AG04449 (cell line): ENCODE data around the gene OR6X1.

ENCODE experiments used
- CTCF ChIA-PET: fragments of 350-600 bp; formaldehyde crosslinking; extraction: SDS; loops from one replicate; lab custom pipeline; 2021; ENCODE audit warnings: antibody characterized with exemption; lab: Yijun Ruan, JAX
- POLR2A ChIA-PET: fragments of 400-600, 350-600 bp; formaldehyde crosslinking; extraction: SDS; loops from one replicate; lab custom pipeline; 2020; ENCODE audit warnings: antibody characterized with exemption, inconsistent platforms; lab: Yijun Ruan, JAX
- DNase-seq: peaks from one replicate; pipeline ENCODE4 v3.0.0-alpha.2; 2010; ENCODE audit warnings: low read depth, low spot score
- H3K4me3 ChIP-seq: 2 replicates; pipeline ENCODE4 v1.5.1; 2011; ENCODE audit warnings: low read depth, mild to moderate bottlenecking, control low read depth, low read length
- CTCF ChIP-seq: IDR thresholded peaks from one replicate; pipeline ENCODE4 v1.5.1; 2011; ENCODE audit warnings: mild to moderate bottlenecking, moderate library complexity, low read length, control low read depth, inconsistent platforms; ENCODE audit not compliant: insufficient read depth; ENCODE audit errors: missing control alignments

OR6X1 gene

GRCh38 chr11:123738374-123738773 is 15.9 kb downstream of the OR6X1 start:
- ChIA-PET POLR2A (no interaction called here), CTCF (interaction anchor here (1.3 to 2.7 kb wide), 2 partner anchors 28 to 30 kb away, joined by 4 to 9 read pairs; no protein-coding TSS in a partner anchor)
- no peak for TF ChIP-seq CTCF

GRCh38 chr11:123736769-123737168 is 17.5 kb downstream of the OR6X1 start:
- no peak for DNase-seq
- H3K4me3 ChIP-seq, result no peak overlapping the region
- CTCF ChIA-PET, result interaction anchor here (2.0 to 2.7 kb wide), 2 partner anchors 26 to 29 kb away, joined by 6 to 9 read pairs; no protein-coding TSS in a partner anchor
- no peak for TF ChIP-seq CTCF
- POLR2A ChIA-PET, result no interaction called here

More at GRCh38 chr11:123738374-123738773, 15.9 kb downstream of the OR6X1 start:
- DNase-seq, result no peak
- H3K4me3 ChIP-seq, result no peak overlapping the region

GRCh38 chr11:123729602-123730001 is 24.7 kb downstream of the OR6X1 start:
- TF ChIP-seq CTCF, result no peak
- H3K4me3 ChIP-seq, result no peak overlapping the region
- ChIA-PET CTCF (interaction anchor here (1.2 to 2.1 kb wide), 2 partner anchors 22 to 148 kb away, joined by 3 to 9 read pairs; no protein-coding TSS in a partner anchor), POLR2A (no interaction called here)
- no peak for DNase-seq

GRCh38 chr11:123725995-123726655 is 28.2 kb downstream of the OR6X1 start:
- CTCF ChIA-PET, result interaction anchor here (0.9 to 1.2 kb wide), 2 partner anchors 19 to 211 kb away, joined by 3 to 4 read pairs; no protein-coding TSS in a partner anchor
- no peak overlapping the region for H3K4me3 ChIP-seq
- POLR2A ChIA-PET, result no interaction called here
- DNase-seq, result no peak
- TF ChIP-seq CTCF, result no peak

GRCh38 chr11:123719452-123719851 is 34.9 kb downstream of the OR6X1 start:
- no peak for DNase-seq
- CTCF ChIA-PET, result interaction anchor here (0.9 to 9.1 kb wide), 4 partner anchors 11 to 139 kb away, joined by 3 to 113 read pairs (median 4); no protein-coding TSS in a partner anchor
- H3K4me3 ChIP-seq, result no peak overlapping the region
- POLR2A ChIA-PET, result no interaction called here
- no peak for TF ChIP-seq CTCF

GRCh38 chr11:123718469-123718868 is 35.8 kb downstream of the OR6X1 start:
- ChIA-PET POLR2A (no interaction called here), CTCF (interaction anchor here (1.6 to 9.1 kb wide), 2 partner anchors 10 to 75 kb away, joined by 4 to 113 read pairs; no protein-coding TSS in a partner anchor)
- no peak for TF ChIP-seq CTCF
- H3K4me3 ChIP-seq, result no peak overlapping the region
- DNase-seq, result no peak
